Caco-2 (cell line): ENCODE measurements around the gene BCL2L14. TPM values are rescaled to one million over a fixed set of nuclear protein-coding genes. Genes with fewer than 3 reads are reported as not detected.

ENCODE experiments used
- BruUV-seq: library from RNA; stranded (reverse); fragments of 400-500 nt; replicated peaks from 2 replicates; lab custom pipeline; 2021; lab: Mats Ljungman, UMichigan
- CTCF ChIA-PET: fragments of 300-600 bp; sonication (Branson Sonifier 250); formaldehyde crosslinking; loops from one replicate; lab custom pipeline; 2022; ENCODE audit warnings: antibody characterized with exemption; lab: Charles Lee
- POLR2A ChIA-PET: fragments of 300-600 bp; sonication (Branson Sonifier 250); formaldehyde crosslinking; loops from one replicate; lab custom pipeline; 2022; ENCODE audit warnings: antibody characterized with exemption; lab: Charles Lee
- DNase-seq, 2 experiments: peaks; one replicate each; pipeline versions ENCODE4 v3.0.0 to v3.0.0-alpha.2; 2020 to 2022
- H3K27me3 ChIP-seq: replicated peaks from 2 replicates; pipeline ENCODE4 v1.6.0; 2011; ENCODE audit warnings: low read length; ENCODE audit not compliant: control insufficient read depth, insufficient read depth
- H3K36me3 ChIP-seq: 2 replicates; pipeline ENCODE4 v1.5.1; 2011; ENCODE audit warnings: low read length; ENCODE audit not compliant: control insufficient read depth, insufficient read depth
- H3K4me1 ChIP-seq: fragments of 250-450 bp; sonication (Bioruptor Pico); 2 replicates; pipeline ENCODE4 v1.5.1; 2020; ENCODE audit warnings: mild to moderate bottlenecking
- H3K4me3 ChIP-seq: 2 replicates; pipeline ENCODE4 v1.5.1; 2011; ENCODE audit warnings: low read depth, mild to moderate bottlenecking, control low read depth, low read length
- H3K9me3 ChIP-seq: fragments of 250-450 bp; sonication (Bioruptor Pico); 2 replicates; pipeline ENCODE4 v1.5.1; 2020; ENCODE audit warnings: mild to moderate bottlenecking, moderate library complexity
- H3K27ac Mint-ChIP-seq: one replicate; pipeline ENCODE4 v1.8.0; 2022; ENCODE audit warnings: mixed read lengths; ENCODE audit not compliant: unreplicated experiment
- H3K27me3 Mint-ChIP-seq: one replicate; pipeline ENCODE4 v1.8.0; 2022; ENCODE audit warnings: mixed read lengths; ENCODE audit not compliant: insufficient read depth, unreplicated experiment
- H3K36me3 Mint-ChIP-seq: one replicate; pipeline ENCODE4 v1.8.0; 2022; ENCODE audit warnings: mild to moderate bottlenecking, mixed read lengths; ENCODE audit not compliant: insufficient read depth, unreplicated experiment
- H3K4me1 Mint-ChIP-seq: one replicate; pipeline ENCODE4 v1.8.0; 2022; ENCODE audit warnings: low read depth, mixed read lengths; ENCODE audit not compliant: unreplicated experiment
- H3K4me3 Mint-ChIP-seq: one replicate; pipeline ENCODE4 v1.8.0; 2022; ENCODE audit warnings: mild to moderate bottlenecking, moderate library complexity, mixed read lengths; ENCODE audit not compliant: unreplicated experiment
- H3K9me3 Mint-ChIP-seq: one replicate; pipeline ENCODE4 v1.8.0; 2022; ENCODE audit warnings: mixed read lengths; ENCODE audit not compliant: unreplicated experiment
- intact Hi-C: fragments of 100-400 bp; cut with micrococcal nuclease; formaldehyde crosslinking; loops from one replicate; pipeline ENCODE4 v1.10.0; 2022; ENCODE audit not compliant: unreplicated experiment
- total RNA-seq: library from RNA; stranded (reverse); gene quantifications from 2 replicates; pipeline ENCODE4 v1.2.3, GENCODE V29; 2022
- TF ChIP-seq, protein P1 (sequence below), 2 experiments: fragments of 200-600 bp in 1 of 2; IDR thresholded peaks; 1 replicate in 1 of 2; 2 replicates in 1 of 2; pipeline versions ENCODE4 v1.5.1 to v1.8.0; 2011 to 2022; ENCODE audit warnings: antibody characterized with exemption in 1 of 2, control low read depth in 1 of 2, inconsistent platforms in 1 of 2, low read depth in 1 of 2, low read length in 1 of 2, mild to moderate bottlenecking in 1 of 2, moderate library complexity in 1 of 2; ENCODE audit not compliant: insufficient read depth in 1 of 2, severe bottlenecking in 1 of 2, unreplicated experiment in 1 of 2

BCL2L14 gene
- total RNA-seq, 1 experiment from 2014 or later, result 5.9 TPM

DNA sequence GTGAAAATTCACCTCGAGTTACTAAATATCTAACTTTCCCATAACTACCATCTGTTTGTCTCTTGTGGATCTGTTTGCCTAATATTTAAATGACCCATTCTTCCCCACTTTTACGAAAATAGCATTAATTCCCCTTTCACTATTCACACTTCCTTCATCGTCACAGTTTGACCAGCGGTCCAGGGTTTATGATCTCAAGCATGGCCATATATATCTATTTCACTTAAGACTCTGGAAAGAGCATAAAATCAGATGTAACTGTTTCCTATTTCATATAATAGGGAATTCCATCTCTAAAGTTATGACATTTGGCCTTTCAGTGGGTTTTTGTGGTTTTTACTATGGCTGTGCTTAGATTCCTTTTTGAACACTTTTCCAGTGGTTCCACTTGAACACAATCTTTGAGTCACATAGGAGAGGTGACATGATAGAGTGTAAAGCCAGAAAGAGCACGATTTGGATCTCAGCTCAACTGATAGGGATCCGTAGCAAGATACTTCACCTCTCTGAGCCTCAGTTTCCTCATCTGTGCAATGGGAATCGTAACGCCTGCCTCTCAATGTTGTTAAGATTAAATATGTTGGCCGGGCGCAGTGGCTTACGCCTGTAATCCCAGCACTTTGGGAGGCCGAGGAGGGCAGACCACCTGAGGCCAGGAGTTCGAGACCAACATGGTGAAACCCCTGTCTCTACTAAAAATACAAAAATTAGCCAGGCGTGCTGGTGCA, 754 bp upstream of the BCL2L14 start:
- ChIA-PET POLR2A (no interaction called here), CTCF (no interaction called here)
- peak overlapping the region; percentile 66 for H3K4me3 Mint-ChIP-seq
- Histone ChIP-seq H3K4me1 (peaks cover 27% of the 10 kb centered on the region), H3K36me3 (no peaks in the 10 kb centered on the region), H3K9me3 (no peaks in the 10 kb centered on the region), H3K27me3 (no peaks in the 10 kb centered on the region), H3K4me3 (no peak overlapping the region)
- no peak for DNase-seq
- H3K27me3 Mint-ChIP-seq, result no peaks in the 10 kb centered on the region
- no peaks in the 10 kb centered on the region for H3K9me3 Mint-ChIP-seq
- H3K4me1 Mint-ChIP-seq, result peaks cover 23% of the 10 kb centered on the region
- no peaks in the 10 kb centered on the region for H3K36me3 Mint-ChIP-seq
- peak overlapping the region; percentile 73 for H3K27ac Mint-ChIP-seq
- TF ChIP-seq, protein P1, sequence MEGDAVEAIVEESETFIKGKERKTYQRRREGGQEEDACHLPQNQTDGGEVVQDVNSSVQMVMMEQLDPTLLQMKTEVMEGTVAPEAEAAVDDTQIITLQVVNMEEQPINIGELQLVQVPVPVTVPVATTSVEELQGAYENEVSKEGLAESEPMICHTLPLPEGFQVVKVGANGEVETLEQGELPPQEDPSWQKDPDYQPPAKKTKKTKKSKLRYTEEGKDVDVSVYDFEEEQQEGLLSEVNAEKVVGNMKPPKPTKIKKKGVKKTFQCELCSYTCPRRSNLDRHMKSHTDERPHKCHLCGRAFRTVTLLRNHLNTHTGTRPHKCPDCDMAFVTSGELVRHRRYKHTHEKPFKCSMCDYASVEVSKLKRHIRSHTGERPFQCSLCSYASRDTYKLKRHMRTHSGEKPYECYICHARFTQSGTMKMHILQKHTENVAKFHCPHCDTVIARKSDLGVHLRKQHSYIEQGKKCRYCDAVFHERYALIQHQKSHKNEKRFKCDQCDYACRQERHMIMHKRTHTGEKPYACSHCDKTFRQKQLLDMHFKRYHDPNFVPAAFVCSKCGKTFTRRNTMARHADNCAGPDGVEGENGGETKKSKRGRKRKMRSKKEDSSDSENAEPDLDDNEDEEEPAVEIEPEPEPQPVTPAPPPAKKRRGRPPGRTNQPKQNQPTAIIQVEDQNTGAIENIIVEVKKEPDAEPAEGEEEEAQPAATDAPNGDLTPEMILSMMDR (IDR thresholded peaks at IDR 0.05; ENCODE audit: insufficient read depth in 1 of 2, low read depth in 1 of 2, low read length in 1 of 2, severe bottlenecking in 1 of 2, unreplicated experiment in 1 of 2), result no peak
- intact Hi-C loops, result loop anchor here (2.0 to 5.0 kb wide), 3 partner anchors 25 to 277 kb away; no protein-coding TSS in a partner anchor
- BruUV-seq, result no TSS peak

DNA sequence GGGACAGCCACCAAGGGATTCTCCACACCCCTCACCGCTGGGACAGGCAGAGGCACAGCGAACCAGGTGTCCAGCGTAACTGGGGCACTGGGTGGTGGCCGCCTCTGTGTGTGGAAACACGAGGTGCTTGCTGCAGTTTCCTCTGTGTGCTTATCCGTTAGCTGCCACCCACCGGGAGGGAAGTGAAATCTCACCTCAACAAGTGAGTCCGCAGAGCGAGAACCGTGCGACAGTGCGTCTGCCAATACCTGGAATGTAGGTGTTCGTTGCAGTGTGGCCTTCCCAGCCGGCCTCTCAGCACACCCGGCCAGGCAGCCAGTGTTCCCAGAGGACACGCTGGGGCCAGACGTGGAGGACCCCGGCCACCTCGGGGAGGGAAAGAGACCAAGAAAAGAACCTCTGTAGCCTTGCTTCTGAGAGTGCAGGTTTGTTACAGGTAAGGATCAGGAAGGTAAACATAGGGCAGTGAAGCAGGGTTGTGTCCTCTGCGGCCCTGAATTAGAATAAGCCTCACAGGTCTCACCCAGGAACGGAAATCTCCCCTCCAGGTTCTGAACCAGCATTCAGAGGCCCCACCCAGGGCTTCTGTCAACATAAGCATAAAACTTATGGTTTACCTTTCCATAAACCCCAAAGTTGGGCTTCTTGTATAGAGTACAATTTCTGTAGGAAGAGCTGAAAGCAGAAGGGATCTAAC, 1.5 kb downstream of the BCL2L14 start:
- POLR2A ChIA-PET, result interaction anchor here (1.0 to 1.2 kb wide), 2 partner anchors 248 to 285 kb away, joined by 3 to 4 read pairs; partner anchors contain the start of gene BORCS5
- Histone ChIP-seq H3K4me3 (peak overlapping the region; percentile 49), H3K4me1 (peaks cover 27% of the 10 kb centered on the region)

DNA sequence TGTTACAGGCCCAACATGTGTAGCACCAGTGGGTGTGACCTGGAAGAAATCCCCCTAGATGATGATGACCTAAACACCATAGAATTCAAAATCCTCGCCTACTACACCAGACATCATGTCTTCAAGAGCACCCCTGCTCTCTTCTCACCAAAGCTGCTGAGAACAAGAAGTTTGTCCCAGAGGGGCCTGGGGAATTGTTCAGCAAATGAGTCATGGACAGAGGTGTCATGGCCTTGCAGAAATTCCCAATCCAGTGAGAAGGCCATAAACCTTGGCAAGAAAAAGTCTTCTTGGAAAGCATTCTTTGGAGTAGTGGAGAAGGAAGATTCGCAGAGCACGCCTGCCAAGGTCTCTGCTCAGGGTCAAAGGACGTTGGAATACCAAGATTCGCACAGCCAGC, 8.6 kb downstream of the BCL2L14 start:
- H3K27me3 Mint-ChIP-seq, result no peaks in the 10 kb centered on the region
- DNase-seq, result no peak
- peak overlapping the region; percentile 5 for H3K27ac Mint-ChIP-seq
- BruUV-seq, result no TSS peak
- intact Hi-C loops, result no loop called here
- no peak overlapping the region for H3K4me3 Mint-ChIP-seq
- peaks cover 20% of the 10 kb centered on the region for H3K36me3 Mint-ChIP-seq
- no peaks in the 10 kb centered on the region for H3K9me3 ChIP-seq
- POLR2A ChIA-PET, result no interaction called here
- H3K4me1 ChIP-seq, result peaks cover 10% of the 10 kb centered on the region; the same call in 1 of the 2 replicates
- no peaks in the 10 kb centered on the region for H3K27me3 ChIP-seq
- peaks cover 14% of the 10 kb centered on the region for H3K4me1 Mint-ChIP-seq
- H3K36me3 ChIP-seq, result no peaks in the 10 kb centered on the region
- no peaks in the 10 kb centered on the region for H3K9me3 Mint-ChIP-seq
- TF ChIP-seq, protein P1 (IDR thresholded peaks at IDR 0.05; ENCODE audit: insufficient read depth in 1 of 2, low read depth in 1 of 2, low read length in 1 of 2, severe bottlenecking in 1 of 2, unreplicated experiment in 1 of 2), result no peak
- no peak overlapping the region for H3K4me3 ChIP-seq
- CTCF ChIA-PET, result no interaction called here

More for the DNA sequence above, 1.5 kb downstream of the BCL2L14 start:
- H3K27me3 Mint-ChIP-seq, result no peaks in the 10 kb centered on the region
- H3K36me3 ChIP-seq, result no peaks in the 10 kb centered on the region
- H3K4me1 Mint-ChIP-seq, result peaks cover 23% of the 10 kb centered on the region
- CTCF ChIA-PET, result interaction anchor here (0.6 to 2.5 kb wide), 7 partner anchors 9 to 279 kb away, joined by 4 to 13 read pairs (median 8); partner anchors contain the start of gene MANSC1
- H3K9me3 ChIP-seq, result no peaks in the 10 kb centered on the region
- intact Hi-C loops, result loop anchor here (5.0 kb wide), 2 partner anchors 65 to 275 kb away; no protein-coding TSS in a partner anchor
- no TSS peak for BruUV-seq
- peak overlapping the region; percentile 66 for H3K4me3 Mint-ChIP-seq
- H3K27me3 ChIP-seq, result no peaks in the 10 kb centered on the region
- H3K27ac Mint-ChIP-seq, result peak overlapping the region; percentile 73
- H3K9me3 Mint-ChIP-seq, result no peaks in the 10 kb centered on the region
- H3K36me3 Mint-ChIP-seq, result no peaks in the 10 kb centered on the region
- TF ChIP-seq, protein P1 (IDR thresholded peaks at IDR 0.05; ENCODE audit: insufficient read depth in 1 of 2, low read depth in 1 of 2, low read length in 1 of 2, severe bottlenecking in 1 of 2, unreplicated experiment in 1 of 2), result no peak
- DNase-seq, result peak; percentile 68 to 79
